ENCODE measurements around the gene KAT14.
"Not testable (repeated sequence)": the region's sequence is repeated elsewhere in the genome, so short reads cannot be mapped to it uniquely, and the experiment has no call there.

The KAT14 gene

GRCh38 chr20:18137412-18138265, at the start of gene KAT14, which contains the start of gene PET117:
TSS of gene KAT14 (plus strand) at chr20:18137863. CDS start at chr20:18142661, 4,798 bp downstream.
TSS of gene PET117 (plus strand) at chr20:18137863. CDS start at chr20:18137956, 93 bp downstream.
- peak; percentile 98 for DNase-seq

- not testable (repeated sequence) for DNase-seq
Observed at GRCh38 chr20:18088298-18088697, 49.4 kb upstream of the KAT14 start.

DNA sequence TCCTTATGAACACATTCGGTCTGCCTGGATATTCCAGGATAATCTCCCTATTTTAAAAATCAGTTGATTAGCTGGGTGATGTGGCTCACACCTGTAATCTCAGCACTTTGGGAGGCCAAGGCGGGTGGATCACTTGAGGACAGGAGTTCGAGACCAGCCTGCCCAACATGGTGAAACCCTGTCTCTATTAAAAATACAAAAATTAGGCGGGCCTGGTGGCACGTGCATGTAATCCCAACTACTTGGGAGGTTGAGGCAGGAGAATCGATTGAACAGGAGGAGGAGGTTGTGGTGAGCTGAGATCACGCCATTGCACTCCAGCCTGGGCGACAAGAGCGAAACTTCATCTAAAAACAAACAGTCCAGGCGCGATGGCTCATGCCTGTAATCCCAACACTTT, 48.8 kb upstream of the KAT14 start:
- DNase-seq, result not testable (repeated sequence)

- DNase-seq, result no peak
Observed at GRCh38 chr20:18090044-18090443, 47.6 kb upstream of the KAT14 start.

GRCh38 chr20:18090477-18090876, 47.2 kb upstream of the KAT14 start:
- DNase-seq, result no peak

DNA sequence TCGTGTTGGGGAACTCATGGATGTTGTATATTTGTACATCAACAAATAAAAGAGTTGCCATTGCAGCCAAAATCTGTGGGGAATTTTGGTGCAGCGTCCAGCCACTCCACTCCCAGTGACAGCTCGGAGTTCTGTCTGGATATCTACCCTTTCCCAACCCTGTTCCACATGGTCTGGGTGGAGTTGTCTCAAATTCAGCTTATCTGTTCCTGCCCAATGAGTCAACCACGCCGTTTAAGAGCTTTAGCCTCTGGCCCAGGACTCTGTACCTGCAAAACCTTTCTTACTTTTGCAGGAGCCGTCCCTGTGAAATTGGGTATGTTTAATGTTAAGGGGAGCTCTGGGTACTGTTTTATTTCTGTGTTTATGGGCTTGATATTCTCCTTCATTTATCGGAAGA, 46.0 kb upstream of the KAT14 start:
- DNase-seq, result no peak

GRCh38 chr20:18092890-18093289, 44.8 kb upstream of the KAT14 start:
- DNase-seq, result no peak

DNA sequence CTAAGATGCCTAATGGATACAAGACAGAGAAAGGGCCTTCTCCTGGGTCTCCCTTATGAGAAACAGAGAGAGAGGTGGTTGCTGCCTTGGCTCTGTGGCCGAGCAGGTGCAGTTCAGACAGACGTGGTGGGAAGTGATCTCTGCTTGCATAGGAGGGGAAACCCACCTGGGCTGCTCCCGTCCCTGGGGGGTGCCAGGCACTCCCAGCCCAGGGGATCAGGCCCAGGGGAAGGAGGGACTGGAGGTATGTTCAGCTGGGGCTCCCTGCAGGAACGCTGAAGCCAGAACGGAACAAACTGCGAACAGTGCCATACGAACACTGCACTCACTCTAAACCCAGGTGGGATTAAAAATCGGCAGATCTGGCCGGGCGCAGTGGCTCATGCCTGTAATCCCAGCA, 44.3 kb upstream of the KAT14 start:
- no peak for DNase-seq

- no peak for DNase-seq
Observed at GRCh38 chr20:18094191-18094590, 43.5 kb upstream of the KAT14 start.

GRCh38 chr20:18100569-18100968, 37.1 kb upstream of the KAT14 start:
- DNase-seq, result not testable (repeated sequence)

GRCh38 chr20:18101125-18101810, 36.4 kb upstream of the KAT14 start:
- no peak for DNase-seq

DNA sequence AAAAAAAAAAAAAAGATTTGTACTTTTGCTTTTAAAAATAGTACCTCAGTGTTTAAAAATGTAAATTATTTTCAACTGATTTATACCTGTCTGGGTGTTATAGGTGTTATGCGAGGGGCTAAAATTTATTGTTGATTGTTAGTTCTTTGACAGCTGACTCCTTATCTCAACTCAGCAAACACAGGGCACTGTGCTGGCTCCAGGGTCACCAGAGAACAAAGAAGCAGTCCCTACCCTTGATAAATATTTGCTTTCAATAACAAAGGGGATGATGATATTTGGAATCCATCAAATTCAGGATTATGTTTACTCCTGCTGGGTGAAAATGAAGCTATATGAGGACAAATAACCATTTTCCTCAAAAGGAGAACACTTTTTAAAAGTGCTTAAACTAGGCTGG, 34.2 kb upstream of the KAT14 start:
- no peak for DNase-seq

DNA sequence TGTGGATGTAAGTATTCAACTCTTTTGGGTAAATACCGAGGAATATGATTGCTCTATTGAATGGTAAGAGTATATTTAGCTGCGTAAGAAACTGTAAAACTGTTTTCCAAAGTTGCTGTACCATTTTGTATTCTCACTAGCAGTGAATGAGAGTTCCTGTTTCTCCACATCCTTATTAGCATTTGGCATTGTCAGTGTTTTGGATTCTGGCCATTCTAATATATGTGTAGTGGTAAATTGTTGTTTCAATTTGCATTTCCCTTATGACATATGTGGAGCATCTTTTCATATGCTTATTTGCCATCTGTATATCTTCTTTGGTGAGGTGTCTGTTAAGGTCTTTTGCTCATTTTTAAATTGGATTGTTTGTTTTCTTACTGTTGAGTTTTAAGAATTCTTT, 29.3 kb upstream of the KAT14 start:
- no peak for DNase-seq

DNA sequence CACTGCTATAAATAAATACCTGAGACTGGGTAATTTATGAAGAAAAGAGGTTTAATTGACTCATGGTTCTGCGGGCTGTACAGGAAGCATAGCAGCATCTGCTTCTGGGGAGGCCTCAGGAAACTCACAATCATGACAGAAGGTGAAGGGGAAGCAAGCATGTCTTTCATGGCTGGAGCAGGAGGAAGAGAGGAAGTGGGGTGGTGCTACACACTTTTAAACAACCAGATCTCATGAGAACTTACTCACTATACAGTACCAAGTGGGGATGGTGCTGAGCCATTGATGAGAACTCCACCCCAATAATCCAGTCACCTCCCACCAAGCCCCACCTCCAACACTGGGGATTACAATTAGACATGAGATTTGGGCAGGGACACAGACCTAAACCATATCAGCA, 9.1 kb upstream of the KAT14 start:
- not testable (repeated sequence) for DNase-seq

GRCh38 chr20:18132663-18133062, 5.0 kb upstream of the KAT14 start:
- no peak for DNase-seq

GRCh38 chr20:18133962-18134361, 3.7 kb upstream of the KAT14 start:
- no peak for DNase-seq

DNA sequence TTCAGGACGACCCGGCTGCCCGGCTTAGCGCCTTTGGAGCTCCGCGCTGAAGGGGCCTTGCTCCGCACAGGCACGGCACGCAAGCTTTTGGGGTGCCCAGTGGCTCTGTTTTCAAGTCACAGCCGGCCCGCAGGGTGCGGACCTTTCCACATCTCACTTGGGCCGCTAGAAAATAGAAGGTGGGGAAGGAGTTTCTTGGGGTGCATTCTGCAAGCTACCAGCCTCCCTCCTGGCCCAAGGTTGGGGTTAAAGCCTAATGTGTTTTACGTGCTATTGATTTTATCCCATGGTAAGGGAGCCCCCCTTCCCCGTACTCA, 561 bp downstream of the KAT14 start:
- no peak for DNase-seq

- peak; percentile 29 for DNase-seq
Observed at GRCh38 chr20:18138639-18139583, 1.2 kb downstream of the KAT14 start.

GRCh38 chr20:18139832-18140231, 2.2 kb downstream of the KAT14 start:
- DNase-seq, result no peak

- peak; percentile 5 for DNase-seq
Observed at GRCh38 chr20:18144541-18145099, 7.0 kb downstream of the KAT14 start.

- DNase-seq, result no peak
Observed at GRCh38 chr20:18154342-18154741, 16.7 kb downstream of the KAT14 start.

DNA sequence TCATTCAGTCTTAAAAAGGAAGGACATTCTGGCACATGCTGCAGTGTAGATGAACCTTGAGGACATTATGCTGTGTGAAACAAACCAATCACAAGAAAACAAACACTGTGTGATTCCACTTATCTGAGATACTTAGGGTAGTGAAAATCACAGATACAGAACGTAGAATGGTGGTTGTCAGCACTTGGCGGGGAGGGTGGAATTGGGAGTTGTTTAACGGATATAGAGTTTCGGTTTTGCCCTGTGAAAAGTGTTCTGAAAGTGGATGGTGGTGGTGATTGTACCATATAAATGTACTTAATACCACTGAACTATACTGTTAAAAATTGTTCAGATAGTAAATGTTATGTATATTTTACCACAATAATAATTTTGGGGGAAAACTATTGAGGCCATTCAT, 18.4 kb downstream of the KAT14 start:
- no peak for DNase-seq

- DNase-seq, result no peak
Observed at GRCh38 chr20:18164356-18164755, 26.7 kb downstream of the KAT14 start.
